Activated T-cell treated with anti-CD3 and anti-CD28 coated beads, Interleukin-2, amount 50 U/mL, for 1 hour (primary cell): ENCODE data around the gene KAT5.
A peak's percentile ranks its signal among the peaks of the same experiment; 100 is the strongest.
"Not testable (repeated sequence)": the region's sequence is repeated elsewhere in the genome, so short reads cannot be mapped to it uniquely, and the experiment has no call there.

Experiments used
- DNase-seq: peaks from one replicate; pipeline ENCODE4 v3.0.0-alpha.2; 2020

Gene KAT5

DNA sequence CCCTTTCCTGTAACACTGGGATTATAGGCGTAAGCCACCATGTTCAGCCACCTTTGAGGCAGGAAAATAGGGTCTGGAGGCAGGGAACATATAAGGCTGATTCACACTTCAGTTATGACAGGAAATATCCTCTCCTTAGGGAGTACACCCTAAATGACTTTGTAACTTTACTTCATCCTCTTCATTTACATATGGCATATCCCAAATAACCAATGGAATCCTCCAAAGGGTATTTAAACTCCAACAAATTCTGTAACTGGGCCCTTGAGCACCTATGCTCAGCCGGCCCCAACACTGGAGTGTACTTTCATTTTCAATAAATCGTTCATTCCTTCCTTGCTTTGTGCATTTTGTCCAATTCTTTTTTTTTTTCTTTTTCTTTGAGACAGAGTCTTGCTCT is 1.6 kb upstream of the KAT5 start:
- DNase-seq = no peak

DNA sequence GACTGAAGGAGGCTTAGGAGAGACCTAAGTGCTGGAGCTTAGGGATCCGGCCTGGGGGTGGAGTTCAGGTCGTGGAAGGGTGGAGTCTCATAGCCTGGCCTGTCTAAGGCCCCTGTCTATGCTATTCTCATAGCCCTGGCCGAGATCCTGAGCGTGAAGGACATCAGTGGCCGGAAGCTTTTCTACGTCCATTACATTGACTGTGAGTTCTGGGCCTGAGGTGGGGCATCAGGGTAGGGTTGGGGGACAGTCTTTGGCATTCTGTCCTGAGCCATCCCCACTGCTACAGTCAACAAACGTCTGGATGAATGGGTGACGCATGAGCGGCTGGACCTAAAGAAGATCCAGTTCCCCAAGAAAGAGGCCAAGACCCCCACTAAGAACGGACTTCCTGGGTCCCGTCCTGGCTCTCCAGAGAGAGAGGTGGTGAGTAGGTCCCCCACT is 603 bp downstream of the KAT5 start:
- no peak for DNase-seq

GRCh38 chr11:65713212-65713969 is 1.3 kb downstream of the KAT5 start:
- DNase-seq = no peak

- no peak for DNase-seq
Observed at GRCh38 chr11:65714433-65714832, 2.4 kb downstream of the KAT5 start.

GRCh38 chr11:65716302-65716701 is 4.2 kb downstream of the KAT5 start:
- DNase-seq = no peak

GRCh38 chr11:65716774-65717405 is 4.8 kb downstream of the KAT5 start:
- no peak for DNase-seq

DNA sequence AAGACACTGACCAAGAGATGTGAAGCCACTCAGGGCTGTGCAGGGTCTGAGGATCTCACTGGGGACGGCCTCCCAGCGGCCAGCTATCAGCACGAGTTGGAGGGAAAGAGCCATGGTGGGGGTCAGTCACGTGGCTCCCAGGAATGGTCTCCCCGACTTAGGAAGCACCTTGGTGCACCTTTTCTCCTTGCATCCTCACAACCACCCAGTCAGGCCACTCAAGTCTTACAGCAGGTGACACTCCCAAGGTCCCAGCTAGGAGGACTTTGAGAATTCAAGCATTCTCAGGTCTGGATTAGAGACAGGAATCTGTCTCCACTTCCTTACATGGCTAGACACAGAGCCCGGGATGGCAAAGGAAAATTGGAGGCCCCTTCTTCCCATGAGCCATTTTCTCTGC is 5.9 kb downstream of the KAT5 start:
- no peak for DNase-seq

DNA sequence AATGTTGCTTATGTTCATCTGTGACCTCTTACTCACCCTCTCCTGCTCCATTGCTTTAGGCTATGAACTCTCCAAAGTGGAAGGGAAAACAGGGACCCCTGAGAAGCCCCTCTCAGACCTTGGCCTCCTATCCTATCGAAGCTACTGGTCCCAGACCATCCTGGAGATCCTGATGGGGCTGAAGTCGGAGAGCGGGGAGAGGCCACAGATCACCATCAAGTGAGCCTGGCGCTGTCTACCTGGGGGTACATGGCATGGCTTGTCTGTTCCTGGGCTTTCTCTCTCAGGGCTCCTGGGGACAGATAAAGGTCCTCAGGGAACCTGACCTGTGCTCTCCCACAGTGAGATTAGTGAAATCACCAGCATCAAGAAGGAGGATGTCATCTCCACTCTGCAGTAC is 6.5 kb downstream of the KAT5 start:
- DNase-seq = no peak

DNA sequence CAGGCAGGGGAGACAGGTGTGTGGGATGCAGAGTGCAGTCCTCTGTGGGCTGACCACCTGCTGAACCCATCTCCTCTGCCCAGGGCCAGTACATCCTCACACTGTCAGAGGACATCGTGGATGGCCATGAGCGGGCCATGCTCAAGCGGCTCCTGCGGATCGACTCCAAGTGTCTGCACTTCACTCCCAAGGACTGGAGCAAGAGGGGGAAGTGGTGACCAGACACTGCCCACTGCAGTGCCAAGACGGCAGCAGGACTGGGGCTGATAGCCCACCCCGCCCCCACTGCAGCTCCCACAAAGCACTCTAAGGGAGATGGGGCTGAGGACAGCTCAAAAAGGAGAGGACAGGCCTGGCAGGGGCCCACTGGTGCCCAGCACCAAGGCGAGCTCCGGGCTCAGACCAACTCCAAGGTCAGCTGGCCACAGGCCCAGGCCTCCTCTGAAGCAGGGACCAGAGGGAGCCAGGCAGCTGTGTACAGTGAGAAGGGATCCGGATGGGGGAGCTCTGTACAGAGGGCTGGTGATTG is 7.0 kb downstream of the KAT5 start:
- DNase-seq = no peak

- DNase-seq = no peak
Observed at GRCh38 chr11:65719871-65720210, 7.8 kb downstream of the KAT5 start.

GRCh38 chr11:65720211-65720934 is 8.3 kb downstream of the KAT5 start, which contains the start of gene RNASEH2C:
Gene RNASEH2C (minus strand): TSS chr11:65720798. CDS start chr11:65720758, 40 bp downstream.
- peak; percentile 77 for DNase-seq

- no peak for DNase-seq
Observed at GRCh38 chr11:65722261-65722660, 10.2 kb downstream of the KAT5 start.

DNA sequence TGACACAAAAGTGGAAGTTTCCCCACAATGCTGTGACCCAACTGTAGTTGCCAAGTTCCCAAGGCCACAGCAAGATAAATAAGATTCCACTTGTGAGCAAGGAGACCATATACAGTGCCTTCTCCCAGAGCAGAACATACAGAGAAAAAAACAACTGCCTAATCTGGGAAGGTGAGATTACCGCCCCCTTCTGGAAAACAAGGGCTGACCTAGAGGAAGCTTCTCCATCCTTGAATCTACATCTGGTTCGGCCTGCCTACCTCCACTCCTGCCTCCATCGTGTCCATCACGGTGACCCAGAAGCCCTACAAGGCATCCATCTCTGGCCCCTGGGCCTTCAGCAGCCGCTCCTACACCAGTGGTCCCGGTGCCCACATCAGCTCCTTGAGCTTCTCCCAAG is 14.6 kb downstream of the KAT5 start:
- DNase-seq = no peak

GRCh38 chr11:65727865-65728264 is 15.8 kb downstream of the KAT5 start:
- no peak for DNase-seq

GRCh38 chr11:65730461-65730860 is 18.4 kb downstream of the KAT5 start:
- no peak for DNase-seq

- not testable (repeated sequence) for DNase-seq
Observed at GRCh38 chr11:65735111-65735510, 23.1 kb downstream of the KAT5 start.

- DNase-seq = no peak
Observed at GRCh38 chr11:65736810-65737209, 24.8 kb downstream of the KAT5 start.

DNA sequence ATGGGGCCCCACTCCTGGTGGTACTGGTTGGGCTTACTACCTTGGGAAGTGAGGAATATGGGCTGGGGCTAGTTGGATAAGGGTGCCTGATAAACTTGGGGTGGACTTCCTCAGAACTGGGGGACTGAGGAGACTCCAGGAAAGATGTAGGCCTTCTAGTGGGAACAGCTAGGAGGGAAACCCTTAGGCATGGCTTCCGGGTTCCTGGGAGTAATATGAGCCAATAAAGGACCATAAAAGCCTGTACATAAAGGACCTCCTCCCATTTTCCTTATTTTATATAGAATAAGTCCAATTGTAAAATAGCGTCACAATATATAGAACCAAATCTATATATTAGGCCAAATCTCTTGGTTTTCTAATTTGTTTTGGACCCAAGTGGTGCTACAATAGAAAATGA is 27.0 kb downstream of the KAT5 start:
- no peak for DNase-seq

DNA sequence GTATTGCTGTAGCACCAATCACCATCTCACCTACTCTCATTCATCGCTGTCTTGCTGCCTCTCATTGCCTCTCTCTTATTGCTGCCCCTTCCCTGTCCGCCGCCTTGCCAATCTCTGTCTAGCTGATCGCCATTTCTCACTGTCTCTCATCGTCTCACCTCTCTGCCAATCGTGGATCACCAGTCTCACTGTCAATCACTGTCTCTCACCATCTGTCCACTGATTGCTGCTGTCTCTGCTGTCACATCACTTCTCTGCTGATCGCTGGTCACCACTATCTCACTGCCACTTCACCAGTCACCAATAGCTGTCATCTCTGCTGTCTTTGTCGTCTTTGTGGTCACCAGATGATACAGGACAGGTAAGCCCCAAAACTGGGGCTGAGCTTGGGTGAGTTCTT is 29.1 kb downstream of the KAT5 start:
- DNase-seq = no peak

DNA sequence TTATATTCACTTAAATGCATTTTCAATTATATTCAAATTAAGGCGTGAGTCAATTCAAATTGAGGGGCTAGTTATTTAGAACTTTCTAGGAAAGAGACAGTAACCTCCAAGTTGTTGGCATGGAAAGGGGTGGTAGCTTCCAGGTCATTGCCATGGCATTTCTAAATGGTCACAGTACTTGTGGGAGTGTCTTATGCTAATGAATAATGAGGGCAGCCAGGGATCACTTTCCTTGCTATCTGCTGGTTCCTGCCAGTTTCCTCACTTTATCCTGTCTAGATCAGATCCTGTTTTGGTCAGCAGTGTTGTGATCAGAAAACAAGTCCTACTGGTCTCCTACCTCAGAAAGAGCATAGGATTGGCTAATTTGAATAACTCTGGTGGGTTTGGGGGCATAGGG is 30.3 kb downstream of the KAT5 start:
- no peak for DNase-seq

DNA sequence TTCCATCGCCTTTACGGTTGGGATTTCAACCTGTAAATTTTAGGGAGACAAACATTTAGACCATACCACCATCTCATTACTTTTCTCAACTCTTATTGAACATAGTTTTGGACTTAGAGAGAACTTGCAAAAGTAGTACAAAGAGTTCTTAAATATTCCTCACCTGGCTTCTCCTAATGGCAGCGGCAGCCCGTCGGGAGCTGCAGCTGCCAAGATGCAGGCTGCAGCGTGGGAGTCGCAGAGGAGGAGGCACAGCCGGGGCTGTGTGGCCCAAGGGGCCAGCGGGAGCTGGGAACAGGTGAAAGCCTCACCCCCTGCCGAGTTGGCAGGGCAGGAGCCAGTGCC is 31.6 kb downstream of the KAT5 start:
- DNase-seq = no peak

GRCh38 chr11:65744026-65744698 is 32.1 kb downstream of the KAT5 start:
- no peak for DNase-seq

DNA sequence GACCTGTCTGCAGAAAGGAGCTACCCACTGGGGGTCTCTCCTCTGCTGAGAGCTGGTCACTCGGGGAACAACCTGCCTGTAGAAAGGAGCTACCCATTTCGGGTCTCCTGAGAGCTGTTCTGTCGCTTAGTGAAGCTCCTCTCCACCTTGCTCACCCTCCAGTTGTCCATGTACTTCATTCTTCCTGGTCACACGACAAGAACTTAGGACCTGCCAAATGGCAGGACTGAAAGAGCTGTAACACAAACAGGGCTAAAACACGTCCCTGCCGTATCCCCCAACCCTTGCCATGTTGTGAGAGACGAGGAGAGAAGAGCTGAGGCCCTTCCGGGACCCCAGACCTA is 32.6 kb downstream of the KAT5 start:
- no peak for DNase-seq

DNA sequence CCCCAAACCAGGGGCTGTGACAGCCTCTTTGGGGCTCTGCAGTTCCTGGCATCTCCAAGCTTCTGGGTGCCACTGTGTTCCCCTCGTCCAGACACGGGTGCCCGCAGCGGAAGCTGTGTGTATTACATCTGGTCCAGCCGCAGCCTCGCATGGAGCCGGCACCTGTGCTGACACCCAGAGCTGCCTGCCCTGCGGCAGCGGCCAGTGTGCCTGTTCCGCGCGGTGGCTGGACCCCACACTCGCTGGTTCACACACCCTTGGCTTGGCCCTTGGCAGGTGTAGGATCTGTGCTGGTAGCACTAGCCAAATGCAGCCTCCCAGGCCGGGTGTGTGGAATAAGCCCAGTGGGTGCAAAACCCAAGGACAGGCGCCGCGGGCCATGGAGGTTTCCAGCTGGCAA is 33.0 kb downstream of the KAT5 start:
- no peak for DNase-seq
